Measurements from ENCODE around the gene GNAZ. TPM values are rescaled to one million over a fixed set of nuclear protein-coding genes. Genes with fewer than 3 reads are reported as not detected.
"Not testable (repeated sequence)": the region's sequence is repeated elsewhere in the genome, so short reads cannot be mapped to it uniquely, and the experiment has no call there.

Gene GNAZ
- polyA plus RNA-seq, 5 donors = 3.3 to 4.8 (median 4.3) TPM

DNA sequence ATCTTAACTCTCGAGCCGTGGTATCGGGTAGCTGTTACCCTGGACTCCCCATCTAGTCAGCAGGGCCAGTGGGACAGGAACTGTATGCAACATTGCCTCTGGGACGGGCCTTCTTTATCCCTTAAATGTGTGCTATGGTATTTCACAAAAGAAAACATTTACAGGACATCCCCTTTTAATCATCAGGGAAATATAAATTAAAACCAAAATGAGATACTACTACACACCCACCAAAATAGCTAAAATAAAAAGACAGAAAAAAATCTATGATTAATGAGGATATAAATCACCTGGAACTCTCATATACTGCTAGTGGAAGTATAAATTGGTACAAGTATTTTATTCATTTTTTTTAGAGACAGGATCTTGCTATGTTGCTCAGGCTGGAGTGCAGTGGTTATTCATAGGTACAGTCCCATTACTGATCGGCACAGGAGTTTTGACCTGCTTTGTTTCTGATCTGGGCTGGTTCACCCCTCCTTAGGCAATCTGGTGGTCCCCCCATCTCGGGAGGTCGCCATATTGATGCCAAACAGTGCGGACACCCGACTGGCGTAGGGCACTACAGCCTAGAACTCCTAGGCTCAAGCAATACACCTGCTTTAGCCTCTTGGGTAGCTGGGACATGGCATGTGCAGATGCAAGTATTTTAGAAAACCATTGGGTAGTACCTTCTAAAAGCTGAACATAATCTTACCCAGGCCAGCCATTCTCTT lies 62.2 kb downstream of the GNAZ start:
- DNase-seq = no peak

DNA sequence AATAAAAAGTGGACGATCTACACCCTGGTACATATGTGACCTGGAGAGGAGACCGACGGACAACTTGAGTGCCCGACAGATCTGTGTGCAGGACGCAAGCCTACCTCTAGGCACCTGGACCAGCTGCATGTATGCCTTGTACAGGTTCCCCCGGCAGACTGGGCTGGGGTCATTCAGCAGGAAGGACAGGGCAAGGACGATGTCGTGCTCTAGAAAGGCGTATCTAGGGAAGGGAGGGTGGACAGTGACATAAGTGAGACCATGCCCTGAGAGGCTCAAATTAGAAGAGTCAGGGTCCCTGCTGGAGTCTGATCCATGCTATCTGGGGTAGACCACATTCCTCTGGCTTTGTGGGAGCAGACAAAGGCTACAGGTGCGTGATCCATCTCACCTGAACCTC lies 63.6 kb downstream of the GNAZ start:
- no peak for DNase-seq

DNA sequence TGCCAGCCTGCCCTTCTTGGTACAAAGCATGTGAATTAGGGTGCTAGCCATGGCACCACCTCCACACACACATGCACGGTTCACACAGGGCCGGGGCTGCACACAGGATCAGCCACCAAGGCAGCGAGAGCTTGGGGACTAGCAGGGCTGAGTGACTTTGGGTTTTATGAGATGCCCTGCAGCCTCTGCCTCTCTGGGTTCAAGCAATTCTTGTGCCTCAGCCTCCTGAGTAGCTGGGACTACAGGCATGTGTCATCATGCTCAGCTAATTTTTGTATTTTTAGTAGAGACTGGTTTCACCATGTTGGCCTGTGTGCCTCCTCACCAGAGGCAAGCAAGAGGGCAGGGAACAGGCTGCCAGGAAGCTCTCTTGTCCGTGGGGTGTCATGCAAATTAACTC lies 66.7 kb downstream of the GNAZ start:
- not testable (repeated sequence) for DNase-seq

GRCh38 chr22:23137468-23137867 lies 67.1 kb downstream of the GNAZ start:
- no peak for DNase-seq

DNA sequence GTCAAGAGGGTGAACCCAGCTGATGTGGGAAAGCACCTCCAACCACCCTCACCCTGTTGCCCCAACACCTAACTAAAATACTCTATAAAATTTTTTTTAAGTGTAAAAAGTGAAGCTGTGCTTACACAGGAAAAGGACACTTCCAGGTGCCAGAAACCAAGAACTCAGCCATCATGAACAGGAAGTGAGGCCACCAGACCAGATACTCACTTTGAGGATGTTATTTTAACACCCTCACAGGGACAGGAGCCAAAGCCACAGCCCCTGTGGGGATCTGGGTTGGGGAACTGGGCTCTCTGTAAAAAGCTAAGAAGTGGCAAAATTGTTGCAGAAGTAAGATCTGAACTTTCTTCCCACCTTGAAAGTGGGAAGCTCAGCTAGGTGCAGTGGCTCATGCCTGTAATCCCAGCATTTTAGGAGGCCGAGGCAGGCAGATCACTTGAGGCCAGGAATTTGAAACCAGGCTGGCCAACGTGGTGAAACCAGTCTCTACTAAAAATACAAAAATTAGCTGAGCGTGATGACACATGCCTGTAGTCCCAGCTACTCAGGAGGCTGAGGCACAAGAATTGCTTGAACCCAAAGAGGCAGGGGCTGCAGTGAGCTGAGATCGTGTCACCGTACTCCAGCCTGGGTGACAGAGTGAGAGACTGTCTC lies 67.7 kb downstream of the GNAZ start:
- DNase-seq = no peak

GRCh38 chr22:23138584-23139435 lies 68.5 kb downstream of the GNAZ start:
- DNase-seq = no peak

GRCh38 chr22:23140385-23140784 lies 70.1 kb downstream of the GNAZ start:
- no peak for DNase-seq

DNA sequence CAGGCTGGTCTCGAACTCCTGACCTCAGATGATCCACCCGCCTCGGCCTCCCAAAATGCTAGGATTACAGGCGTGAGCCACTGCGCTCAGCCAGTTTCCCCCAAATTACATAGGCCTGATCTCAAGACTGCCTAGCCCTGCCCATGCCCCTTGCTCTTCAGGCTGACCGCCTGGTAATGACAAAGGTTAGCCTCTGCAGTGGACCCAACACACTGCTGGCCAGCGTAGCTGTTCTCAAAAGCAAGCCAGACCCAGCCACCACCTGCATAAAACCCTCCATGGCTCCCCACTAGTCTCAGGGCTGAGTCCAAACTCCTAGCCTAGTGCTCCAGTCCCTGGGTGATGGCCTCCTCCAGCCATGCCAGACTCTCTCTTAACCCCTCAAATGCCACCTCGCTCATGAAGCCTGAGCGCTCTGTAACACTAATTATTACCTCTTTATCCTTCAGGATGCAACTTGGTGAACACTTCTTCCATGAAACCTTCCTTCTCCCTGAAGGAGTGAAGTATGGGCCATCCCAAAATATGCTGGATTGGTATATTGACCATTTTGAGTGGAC lies 72.3 kb downstream of the GNAZ start:
- DNase-seq = no peak

DNA sequence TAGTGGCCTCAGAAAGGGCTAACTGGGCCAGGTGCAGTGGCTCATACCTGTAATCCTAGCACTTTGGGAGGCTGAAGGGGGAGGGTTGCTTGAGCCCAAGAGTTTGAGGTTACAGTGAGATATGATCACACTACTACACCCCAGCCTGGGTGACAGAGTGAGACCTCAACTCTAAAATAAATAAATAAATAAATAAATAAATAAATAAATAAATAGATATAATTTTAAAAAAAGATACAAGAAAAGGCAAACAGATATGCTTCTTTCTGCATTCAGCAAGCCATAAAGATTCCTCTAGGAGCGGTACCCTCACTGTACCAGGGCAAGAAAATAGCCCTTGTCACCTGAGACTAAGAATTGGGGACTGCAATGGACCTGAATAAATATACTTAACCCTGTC lies 72.8 kb downstream of the GNAZ start:
- no peak for DNase-seq

DNA sequence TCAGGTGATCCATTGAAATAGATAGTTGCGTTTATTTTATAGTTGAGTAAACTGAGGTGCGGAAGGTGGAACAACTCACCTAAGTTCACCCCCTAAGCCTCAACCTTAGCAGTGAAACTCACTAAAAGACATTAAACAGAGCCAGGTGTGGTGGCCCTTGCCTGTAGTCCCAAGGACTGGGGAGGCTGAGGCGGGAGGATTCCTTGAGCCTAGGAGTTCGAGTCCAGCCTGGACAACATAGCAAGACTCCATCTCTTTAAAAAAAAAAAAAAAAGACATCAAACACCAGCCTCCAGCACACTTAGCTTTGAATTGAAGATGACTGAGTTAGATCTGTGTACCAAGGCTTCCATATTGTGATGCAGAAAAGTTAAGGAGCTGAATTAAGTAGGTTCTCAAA lies 74.1 kb downstream of the GNAZ start:
- DNase-seq = no peak

DNA sequence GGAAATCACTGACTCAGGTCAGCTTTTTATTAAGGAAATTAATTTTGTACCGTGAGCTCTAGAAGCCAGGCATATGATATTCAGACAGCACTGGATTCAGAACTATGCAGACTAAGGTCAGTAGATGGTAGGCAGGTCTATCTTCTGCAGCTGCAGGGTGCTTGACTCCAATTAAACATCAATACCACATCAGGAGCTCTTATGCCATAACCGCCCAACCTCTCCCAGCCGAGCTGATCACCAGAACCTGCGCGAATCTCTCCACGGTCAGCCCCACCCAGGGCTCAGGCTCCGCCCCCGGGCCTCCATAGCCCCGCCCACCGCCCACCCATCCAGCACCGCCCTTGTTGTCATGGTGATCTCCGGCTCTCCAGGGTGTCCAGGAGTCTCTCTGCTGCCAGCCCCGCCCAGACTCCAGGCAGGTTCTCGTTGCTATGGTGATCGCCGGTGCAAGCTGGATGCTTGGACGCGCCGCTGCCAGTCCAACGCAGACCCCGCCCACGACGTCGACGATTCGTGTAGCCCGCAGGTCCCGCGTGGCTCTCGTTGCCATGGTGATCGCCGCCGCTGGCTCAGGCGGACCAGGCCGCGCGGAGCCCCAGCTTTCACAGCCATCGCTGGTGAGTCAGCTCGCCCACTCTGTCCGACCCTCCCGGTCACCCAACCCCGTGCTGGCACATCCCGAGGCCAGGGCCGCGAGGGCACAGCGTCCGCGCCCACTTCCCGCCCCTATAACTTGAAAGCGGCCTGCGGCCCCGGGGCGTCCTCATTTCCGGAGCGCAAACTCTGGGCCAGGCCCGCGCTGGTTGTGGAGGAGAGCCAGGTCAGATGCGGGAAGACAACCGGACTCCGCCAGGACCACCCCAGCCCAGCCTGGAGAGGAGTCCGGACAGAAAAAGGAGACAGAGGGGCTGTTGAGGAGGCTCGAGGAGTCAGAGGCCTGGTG lies 74.9 kb downstream of the GNAZ start, which contains the start of gene RAB36:
Gene RAB36 (plus strand): TSS at position 546 of the 946 bp plus-strand sequence. CDS start 1,140 bp downstream, outside the sequence.
- DNase-seq = peak; percentile 92 to 93

- no peak for DNase-seq
These were observed 75.7 kb downstream of the GNAZ start for GRCh38 chr22:23145878-23146470.

- no peak for DNase-seq
These were observed 76.3 kb downstream of the GNAZ start for GRCh38 chr22:23146478-23147205.

DNA sequence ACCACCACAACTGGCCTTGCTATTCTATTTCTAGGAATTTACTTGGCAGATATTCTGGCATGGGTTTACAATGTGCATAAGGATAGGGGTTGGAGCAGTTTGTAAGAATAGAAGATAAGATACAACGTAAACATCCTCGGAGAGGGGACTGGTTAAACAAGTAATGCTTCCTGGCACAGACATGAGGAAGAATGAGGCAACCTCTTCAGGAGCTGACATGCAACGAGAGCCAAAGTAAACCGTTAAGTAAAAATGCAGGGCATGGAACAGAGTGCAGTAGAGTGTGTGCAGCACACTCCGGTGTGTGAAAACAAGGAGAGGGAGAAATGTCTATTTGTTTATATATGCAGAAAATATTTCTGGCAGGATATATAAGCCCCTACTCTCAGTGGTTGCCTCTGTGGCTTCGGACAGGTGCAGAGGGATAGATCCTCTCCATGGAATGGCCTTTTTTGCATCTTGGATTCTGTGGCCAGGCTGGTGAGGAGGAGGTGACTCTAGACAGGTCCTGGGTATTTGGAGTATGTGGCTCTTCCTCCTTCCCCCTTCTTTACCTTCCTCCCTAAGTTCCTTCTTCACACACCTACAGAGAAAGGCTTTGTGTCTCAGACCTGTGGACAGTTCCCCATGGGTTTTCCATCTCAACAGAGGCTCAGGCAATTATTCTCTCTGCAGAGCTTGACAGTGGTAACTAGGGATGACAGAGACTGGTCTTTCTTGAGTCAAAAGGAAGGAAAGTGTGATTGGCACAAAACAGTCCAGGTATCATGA lies 77.5 kb downstream of the GNAZ start:
- no peak for DNase-seq

DNA sequence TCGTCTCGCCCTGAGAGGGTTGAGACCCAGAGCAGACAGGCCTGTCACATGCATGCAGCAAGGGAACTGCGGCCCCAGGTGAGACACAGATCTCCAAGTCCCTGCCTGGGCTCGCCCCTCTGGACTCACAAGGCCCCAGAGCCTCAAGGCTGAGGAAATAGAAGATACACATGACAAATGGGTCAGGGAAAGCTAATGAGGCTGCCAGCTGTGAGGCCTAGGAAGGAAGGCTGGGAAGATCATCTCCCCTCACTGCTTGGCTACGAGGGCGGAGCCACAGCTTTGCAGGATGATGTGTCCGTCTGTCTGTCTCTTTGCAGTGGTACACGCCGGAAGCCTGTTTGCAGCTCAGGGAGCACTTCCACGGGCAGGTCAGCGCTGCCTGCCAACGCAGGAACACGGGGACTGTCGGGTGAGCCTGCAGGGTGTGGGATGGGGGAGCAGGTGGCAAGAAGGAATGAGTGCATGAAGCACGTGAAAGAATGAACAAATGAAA lies 79.5 kb downstream of the GNAZ start:
- DNase-seq = no peak

GRCh38 chr22:23150762-23151161 lies 80.4 kb downstream of the GNAZ start:
- DNase-seq = no peak

- DNase-seq = no peak
These were observed 81.5 kb downstream of the GNAZ start for GRCh38 chr22:23151827-23152226.

DNA sequence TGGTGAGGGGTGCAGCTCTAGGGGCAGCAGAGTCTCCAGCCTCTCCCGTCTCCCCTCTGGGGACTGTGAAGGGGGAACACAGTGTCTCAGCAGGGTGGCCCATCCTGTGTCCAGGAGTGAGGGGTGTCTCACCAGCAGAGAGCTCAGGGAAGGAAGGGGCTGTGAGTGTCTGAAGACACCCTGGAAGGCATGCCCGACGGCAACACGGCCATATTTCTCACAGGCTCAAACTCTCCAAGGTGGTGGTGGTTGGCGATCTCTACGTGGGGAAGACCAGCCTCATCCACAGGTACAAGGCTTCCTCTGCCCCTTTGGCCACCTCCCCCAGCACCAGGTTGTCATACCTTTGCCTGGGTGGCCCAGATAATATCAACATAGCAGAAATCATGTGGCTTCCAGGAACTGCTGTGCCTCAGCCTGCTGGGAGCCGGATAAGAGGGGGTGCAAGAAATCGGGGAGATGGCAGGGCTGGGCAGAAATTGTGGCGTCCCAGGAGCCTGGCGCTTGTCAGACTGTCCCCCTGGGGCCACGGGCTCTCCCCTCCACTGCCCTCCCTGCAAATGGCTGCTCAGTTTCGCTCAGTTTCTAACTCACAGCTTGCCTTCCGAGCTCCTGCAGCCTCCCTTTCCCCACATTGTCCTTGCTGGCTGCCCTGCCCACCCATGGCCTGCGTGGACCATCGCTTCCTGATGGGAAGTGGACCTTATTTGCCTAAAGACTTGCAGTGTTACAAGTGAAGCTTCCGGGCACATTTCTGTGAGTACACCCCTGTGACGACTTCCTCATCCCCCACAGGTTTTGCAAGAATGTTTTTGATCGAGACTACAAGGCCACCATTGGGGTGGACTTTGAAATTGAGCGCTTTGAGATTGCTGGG lies 82.2 kb downstream of the GNAZ start:
- DNase-seq = no peak
